Sigmoid colon (tissue), 4 donors: ENCODE results near the gene KCNG1.

Experiments used
- POLR2A ChIP-seq, 2 donors: fragments of 450-650 bp; IDR thresholded peaks; one replicate each; pipeline ENCODE4 v1.6.1; 2016; ENCODE audit warnings: antibody characterized with exemption in 2 of 2, mild to moderate bottlenecking in 2 of 2, moderate library complexity in 2 of 2
- POLR2AphosphoS5 ChIP-seq, 4 donors: sonication (generic); formaldehyde crosslinking; IDR thresholded peaks; one replicate each; pipeline ENCODE4 v1.6.1; 2017; ENCODE audit warnings: antibody characterized with exemption in 4 of 4

DNA sequence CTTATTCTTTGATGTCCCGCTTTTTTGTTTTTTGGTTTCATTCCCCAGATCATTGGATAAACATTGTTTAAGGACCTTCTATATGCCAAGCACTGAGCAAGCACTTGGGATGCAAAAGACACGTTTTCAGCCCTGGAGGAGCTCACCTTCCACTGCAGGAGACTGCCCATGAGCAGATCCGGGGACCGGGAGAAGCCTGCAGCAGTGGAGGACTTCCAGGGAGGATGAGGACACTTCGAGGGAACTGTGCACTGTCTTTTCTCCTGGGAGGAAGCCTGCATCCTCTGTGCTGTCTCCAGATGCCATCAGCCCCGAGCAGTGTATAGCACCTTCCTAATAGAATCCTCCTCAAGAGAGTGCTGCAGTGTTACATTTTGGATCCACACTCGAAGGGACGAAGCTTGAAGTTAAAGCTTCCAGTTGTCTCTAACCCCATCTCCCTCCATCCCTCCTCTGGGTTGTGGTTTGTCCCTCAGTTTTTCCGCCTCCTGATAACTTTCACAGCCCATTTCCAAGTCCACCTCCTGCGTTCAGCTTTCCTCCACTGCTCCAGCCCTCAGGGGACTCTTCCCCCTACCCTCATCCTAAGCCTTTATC, 5.8 kb upstream of the KCNG1 start:
- TF ChIP-seq POLR2A (IDR thresholded peaks at IDR 0.05) (no peak), POLR2AphosphoS5 (IDR thresholded peaks at IDR 0.05) (no peak)
